IMR-90 (cell line): Measurements from ENCODE around the gene MAT2B. TPM values are rescaled to one million over a fixed set of nuclear protein-coding genes. Genes with fewer than 3 reads are reported as not detected.

Experiments used
- ATAC-seq: fragments of 200-7000 bp; cut with Tn5 transposase; 2 replicates; pipeline ENCODE4 v1.9.1; 2020; ENCODE audit warnings: low read depth, mild to moderate bottlenecking, moderate library complexity
- BruUV-seq: library from RNA; stranded (reverse); fragments of 400-500 nt; replicated peaks from 2 replicates; lab custom pipeline; 2021; lab: Mats Ljungman, UMichigan
- CTCF ChIA-PET: fragments of 300-600 bp; formaldehyde crosslinking; extraction: SDS; loops from one replicate; lab custom pipeline; 2021; ENCODE audit warnings: antibody characterized with exemption; lab: Yijun Ruan, JAX
- POLR2A ChIA-PET: fragments of 300-600 bp; sonication (Branson Sonifier 250); formaldehyde crosslinking; loops from one replicate; lab custom pipeline; 2022; ENCODE audit warnings: antibody characterized with exemption; ENCODE audit not compliant: unreplicated experiment; lab: Charles Lee
- DNase-seq: peaks from one replicate; pipeline ENCODE4 v3.0.0; 2013
- H2AFZ ChIP-seq: replicated peaks from 2 replicates; pipeline ENCODE3; 2013; ENCODE audit warnings: low read length, mild to moderate bottlenecking; ENCODE audit not compliant: poor library complexity
- H2AK5ac ChIP-seq: 2 replicates; pipeline ENCODE4 v1.6.1; 2013; ENCODE audit warnings: low read depth, low read length, inconsistent platforms
- H2AK9ac ChIP-seq: replicated peaks from 2 replicates; pipeline ENCODE3; 2013; ENCODE audit warnings: mild to moderate bottlenecking, low read depth, low read length, moderate library complexity; ENCODE audit not compliant: poor library complexity
- H2BK120ac ChIP-seq: 2 replicates; pipeline ENCODE4 v1.6.1; 2013; ENCODE audit warnings: low read depth, low read length, inconsistent platforms
- H2BK15ac ChIP-seq: 3 replicates; pipeline ENCODE4 v1.6.1; 2013; ENCODE audit warnings: low read depth, low read length, inconsistent platforms
- H2BK20ac ChIP-seq: 2 replicates; pipeline ENCODE4 v1.6.1; 2013; ENCODE audit warnings: low read depth, mild to moderate bottlenecking, inconsistent platforms, low read length, moderate library complexity
- H2BK5ac ChIP-seq: 2 replicates; pipeline ENCODE4 v1.6.1; 2013; ENCODE audit warnings: mild to moderate bottlenecking, low read depth, low read length, inconsistent platforms; ENCODE audit not compliant: poor library complexity, severe bottlenecking
- H3K14ac ChIP-seq: replicated peaks from 2 replicates; pipeline ENCODE4 v1.6.1; 2013; ENCODE audit warnings: low read depth, low read length, inconsistent platforms
- H3K18ac ChIP-seq: 2 replicates; pipeline ENCODE4 v1.6.1; 2013; ENCODE audit warnings: low read depth, low read length, control low read depth
- H3K23ac ChIP-seq: 2 replicates; pipeline ENCODE4 v1.6.1; 2013; ENCODE audit warnings: low read depth, low read length, inconsistent platforms
- H3K27ac ChIP-seq: 2 replicates; pipeline ENCODE4 v1.5.1; 2013; ENCODE audit warnings: mild to moderate bottlenecking, control low read depth, low read length; ENCODE audit not compliant: insufficient read depth
- H3K27me3 ChIP-seq: 2 replicates; pipeline ENCODE4 v1.6.1; 2013; ENCODE audit warnings: low read length; ENCODE audit not compliant: control insufficient read depth, insufficient read depth
- H3K36me3 ChIP-seq: 2 replicates; pipeline ENCODE4 v1.6.1; 2013; ENCODE audit warnings: low read length, mixed read lengths; ENCODE audit not compliant: control insufficient read depth, insufficient read depth
- H3K4ac ChIP-seq: 2 replicates; pipeline ENCODE4 v1.6.1; 2013; ENCODE audit warnings: low read depth, low read length, inconsistent platforms
- H3K4me1 ChIP-seq: 2 replicates; pipeline ENCODE4 v1.6.1; 2013; ENCODE audit warnings: low read length, mixed read lengths; ENCODE audit not compliant: control insufficient read depth, insufficient read depth
- H3K4me2 ChIP-seq: 2 replicates; pipeline ENCODE4 v1.6.1; 2013; ENCODE audit warnings: low read depth, mild to moderate bottlenecking, control low read depth, low read length, moderate library complexity
- H3K4me3 ChIP-seq: 2 replicates; pipeline ENCODE4 v1.5.1; 2013; ENCODE audit warnings: low read depth, mild to moderate bottlenecking, control low read depth, low read length, moderate library complexity; ENCODE audit not compliant: insufficient read depth
- H3K56ac ChIP-seq: 2 replicates; pipeline ENCODE4 v1.6.1; 2013; ENCODE audit warnings: low read length, inconsistent platforms; ENCODE audit not compliant: insufficient read depth; ENCODE audit errors: extremely low read depth
- H3K79me1 ChIP-seq, 2 experiments: 2 replicates each; pipeline ENCODE4 v1.6.1; 2013; ENCODE audit warnings: low read length in 2 of 2, inconsistent platforms in 1 of 2, low read depth in 1 of 2
- H3K9ac ChIP-seq: 2 replicates; pipeline ENCODE4 v1.6.1; 2013; ENCODE audit warnings: low read depth, low read length, control low read depth
- H3K9me1 ChIP-seq: 2 replicates; pipeline ENCODE4 v1.6.1; 2013; ENCODE audit warnings: low read length, inconsistent platforms; ENCODE audit not compliant: insufficient read depth
- H3K9me3 ChIP-seq: 2 replicates; pipeline ENCODE4 v1.6.1; 2013; ENCODE audit warnings: low read length; ENCODE audit not compliant: control insufficient read depth, insufficient read depth
- H4K20me1 ChIP-seq: 2 replicates; pipeline ENCODE4 v1.6.1; 2013; ENCODE audit warnings: low read length, inconsistent platforms; ENCODE audit not compliant: insufficient read depth
- H4K5ac ChIP-seq: 2 replicates; pipeline ENCODE4 v1.6.1; 2013; ENCODE audit warnings: mild to moderate bottlenecking, low read depth, low read length, control low read depth
- H4K8ac ChIP-seq, 2 experiments: 2 replicates each; pipeline ENCODE4 v1.6.1; 2013; ENCODE audit warnings: low read depth in 2 of 2, low read length in 2 of 2, control low read depth in 1 of 2, inconsistent platforms in 1 of 2
- H4K91ac ChIP-seq: 2 replicates; pipeline ENCODE4 v1.6.1; 2013; ENCODE audit warnings: low read depth, low read length, inconsistent platforms; ENCODE audit not compliant: insufficient read depth
- BHLHE40 ChIP-seq: fragments of 150-350 bp; IDR thresholded peaks from 2 replicates; pipeline ENCODE4 v1.6.1; 2016; ENCODE audit warnings: mild to moderate bottlenecking, low read depth, low read length
- CEBPB ChIP-seq: IDR thresholded peaks from 2 replicates; pipeline ENCODE4 v1.6.1; 2012; ENCODE audit warnings: low read depth, low read length, improper control_type of control experiment
- CHD1 ChIP-seq: IDR thresholded peaks from 2 replicates; pipeline ENCODE4 v1.6.1; 2012; ENCODE audit warnings: low read depth, low read length, improper control_type of control experiment
- FOS ChIP-seq: fragments of 150-350 bp; IDR thresholded peaks from 2 replicates; pipeline ENCODE4 v1.6.1; 2016; ENCODE audit warnings: low read depth, low read length
- MAFK ChIP-seq: IDR thresholded peaks from 2 replicates; pipeline ENCODE4 v1.6.1; 2012; ENCODE audit warnings: low read depth, low read length, improper control_type of control experiment
- MAZ ChIP-seq: IDR thresholded peaks from 2 replicates; pipeline ENCODE4 v1.6.1; 2012; ENCODE audit warnings: low read depth, mild to moderate bottlenecking, low read length, improper control_type of control experiment, moderate library complexity, borderline replicate concordance
- MXI1 ChIP-seq: IDR thresholded peaks from 2 replicates; pipeline ENCODE4 v1.6.1; 2012; ENCODE audit warnings: low read depth, mild to moderate bottlenecking, low read length, moderate library complexity, borderline replicate concordance
- NFE2L2 ChIP-seq: fragments of 150-350 bp; IDR thresholded peaks from 2 replicates; pipeline ENCODE4 v1.6.1; 2016; ENCODE audit warnings: low read depth, mild to moderate bottlenecking, low read length
- POLR2A ChIP-seq: IDR thresholded peaks from 2 replicates; pipeline ENCODE4 v1.6.1; 2012; ENCODE audit warnings: mild to moderate bottlenecking, low read depth, low read length
- RAD21 ChIP-seq: IDR thresholded peaks from 2 replicates; pipeline ENCODE4 v1.6.1; 2012; ENCODE audit warnings: low read length, improper control_type of control experiment
- RCOR1 ChIP-seq: IDR thresholded peaks from 2 replicates; pipeline ENCODE4 v1.6.1; 2012; ENCODE audit warnings: mild to moderate bottlenecking, low read length, improper control_type of control experiment; ENCODE audit not compliant: insufficient replicate concordance
- RFX5 ChIP-seq: IDR thresholded peaks from 2 replicates; pipeline ENCODE4 v1.8.0; 2012; ENCODE audit warnings: low read depth, mild to moderate bottlenecking, low read length, moderate library complexity
- SMC3 ChIP-seq: fragments of 150-350 bp; IDR thresholded peaks from 2 replicates; pipeline ENCODE4 v1.6.1; 2016; ENCODE audit warnings: low read depth, mild to moderate bottlenecking, antibody characterized with exemption, low read length, moderate library complexity
- WGBS, 2 experiments: methylation state at CpG; one replicate each; pipeline versions ENCODE4 v1.1.5 to v1.1.7; 2013; ENCODE audit warnings: missing lambda C conversion rate in 2 of 2; ENCODE audit not compliant: insufficient read length in 1 of 2; ENCODE audit errors: extremely low coverage in 2 of 2; 5-methylcytosine and 5-hydroxymethylcytosine counted together
- dilution Hi-C: fragments of 300-500 bp; cut with HindIII; formaldehyde crosslinking; loops from one replicate; pipeline ENCODE4 v1.14.3; 2018; ENCODE audit warnings: low sequenced_read_pairs; ENCODE audit not compliant: unreplicated experiment
- in situ Hi-C: fragments of 300-500 bp; cut with MboI; formaldehyde crosslinking; loops from 3 replicates; pipeline ENCODE4 v1.14.3; 2019; ENCODE audit warnings: low sequenced_read_pairs, inconsistent platforms, mixed read lengths
- intact Hi-C: fragments of 100-400 bp; cut with micrococcal nuclease; formaldehyde crosslinking; loops from 2 replicates; pipeline ENCODE4 v1.10.0; 2022
- polyA plus RNA-seq, 3 experiments: library from polyadenylated mRNA; depleted of rRNA; stranded (reverse); fragments of >200 nt; gene quantifications; 2 replicates each; pipeline ENCODE4 v1.2.3, GENCODE V29; 2012; ENCODE audit warnings: low replicate concordance in 1 of 3
- total RNA-seq: library from RNA; depleted of rRNA; stranded (reverse); fragments of >200 nt; gene quantifications from 2 replicates; pipeline ENCODE4 v1.2.3, GENCODE V29; 2012
- TF ChIP-seq, protein P1 (sequence below): fragments of 150-350 bp; IDR thresholded peaks from 2 replicates; pipeline ENCODE4 v1.6.1; 2016; ENCODE audit warnings: low read depth, mild to moderate bottlenecking, low read length, moderate library complexity, borderline replicate concordance
- TF ChIP-seq, protein P2 (sequence below): conservative IDR thresholded peaks from 2 replicates; pipeline ENCODE4 v1.5.1; 2012; ENCODE audit warnings: mild to moderate bottlenecking, low read depth, low read length, improper control_type of control experiment
- TF ChIP-seq, protein P3 (sequence below): fragments of 150-350 bp; IDR thresholded peaks from 2 replicates; pipeline ENCODE4 v1.6.1; 2017; ENCODE audit warnings: mild to moderate bottlenecking, antibody characterized with exemption, low read length, low read depth

MAT2B gene
- total and polyA plus RNA-seq, 2 of the 4 experiments (the other 2 are of a cell fraction) = 41.7 to 80.3 TPM

DNA sequence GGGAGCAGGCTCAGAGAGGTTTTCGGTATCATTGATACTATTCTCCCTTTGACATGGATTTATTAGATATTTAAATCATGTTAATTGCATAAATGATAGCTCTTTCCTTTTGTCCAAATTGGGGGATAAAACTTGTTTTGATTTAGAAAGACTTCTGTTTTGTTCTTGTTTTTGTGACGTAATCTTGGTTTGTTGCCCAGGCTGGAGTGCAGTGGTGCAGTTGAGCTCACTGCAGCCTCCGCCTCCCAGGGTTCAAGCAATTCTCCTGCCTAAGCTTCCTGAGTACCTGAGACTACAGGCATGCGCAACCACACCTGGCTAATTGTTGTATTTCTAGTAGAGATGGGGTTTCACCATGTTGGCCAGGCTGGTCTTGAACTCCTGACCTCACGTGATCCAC is 7.1 kb downstream of the MAT2B start:
- Histone ChIP-seq H3K23ac (no peak overlapping the region), H2AFZ (no peak overlapping the region), H3K4me1 (no peaks in the 10 kb centered on the region; the same call in 1 of the 2 replicates), H3K18ac (no peak overlapping the region), H4K91ac (no peak overlapping the region), H2BK15ac (no peak overlapping the region), H2BK5ac (no peak overlapping the region), H3K9me3 (no peaks in the 10 kb centered on the region), H2BK20ac (no peak overlapping the region), H3K4ac (no peak overlapping the region), H4K5ac (no peak overlapping the region), H3K4me2 (no peak overlapping the region), H3K36me3 (peaks cover 27% of the 10 kb centered on the region), H3K27me3 (no peaks in the 10 kb centered on the region), H3K9me1 (0 out of 2 replicates have a peak, but pooled peaks cover 3% of the 10 kb centered on the region), H3K79me1 (peaks cover 16 to 32% of the 10 kb centered on the region in 2 experiments), H3K14ac (no peak overlapping the region), H4K20me1 (peaks cover 16% of the 10 kb centered on the region), H4K8ac (no peak overlapping the region), H3K4me3 (no peak overlapping the region), H3K56ac (no peak overlapping the region), H3K27ac (no peak overlapping the region), H3K9ac (no peak overlapping the region), H2AK5ac (no peak overlapping the region), H2BK120ac (no peak overlapping the region), H2AK9ac (no peak overlapping the region)
- BruUV-seq = no TSS peak
- CTCF ChIA-PET = no interaction called here
- dilution Hi-C loops (no loop called here), in situ Hi-C loops (no loop called here), intact Hi-C loops (no loop called here)
- 80% methylated on average over 1 of the region's 5 CpGs; no CpG with 5 or more reads in 1 of the 2 experiments for WGBS, 2 experiments
- DNase-seq (no peak), ATAC-seq (no peak)
- POLR2A ChIA-PET = no interaction called here
- TF ChIP-seq, protein P1, sequence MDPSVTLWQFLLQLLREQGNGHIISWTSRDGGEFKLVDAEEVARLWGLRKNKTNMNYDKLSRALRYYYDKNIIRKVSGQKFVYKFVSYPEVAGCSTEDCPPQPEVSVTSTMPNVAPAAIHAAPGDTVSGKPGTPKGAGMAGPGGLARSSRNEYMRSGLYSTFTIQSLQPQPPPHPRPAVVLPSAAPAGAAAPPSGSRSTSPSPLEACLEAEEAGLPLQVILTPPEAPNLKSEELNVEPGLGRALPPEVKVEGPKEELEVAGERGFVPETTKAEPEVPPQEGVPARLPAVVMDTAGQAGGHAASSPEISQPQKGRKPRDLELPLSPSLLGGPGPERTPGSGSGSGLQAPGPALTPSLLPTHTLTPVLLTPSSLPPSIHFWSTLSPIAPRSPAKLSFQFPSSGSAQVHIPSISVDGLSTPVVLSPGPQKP = no peak
- TF ChIP-seq POLR2A = no peak
- no peak for TF ChIP-seq MXI1
- TF ChIP-seq, protein P2, sequence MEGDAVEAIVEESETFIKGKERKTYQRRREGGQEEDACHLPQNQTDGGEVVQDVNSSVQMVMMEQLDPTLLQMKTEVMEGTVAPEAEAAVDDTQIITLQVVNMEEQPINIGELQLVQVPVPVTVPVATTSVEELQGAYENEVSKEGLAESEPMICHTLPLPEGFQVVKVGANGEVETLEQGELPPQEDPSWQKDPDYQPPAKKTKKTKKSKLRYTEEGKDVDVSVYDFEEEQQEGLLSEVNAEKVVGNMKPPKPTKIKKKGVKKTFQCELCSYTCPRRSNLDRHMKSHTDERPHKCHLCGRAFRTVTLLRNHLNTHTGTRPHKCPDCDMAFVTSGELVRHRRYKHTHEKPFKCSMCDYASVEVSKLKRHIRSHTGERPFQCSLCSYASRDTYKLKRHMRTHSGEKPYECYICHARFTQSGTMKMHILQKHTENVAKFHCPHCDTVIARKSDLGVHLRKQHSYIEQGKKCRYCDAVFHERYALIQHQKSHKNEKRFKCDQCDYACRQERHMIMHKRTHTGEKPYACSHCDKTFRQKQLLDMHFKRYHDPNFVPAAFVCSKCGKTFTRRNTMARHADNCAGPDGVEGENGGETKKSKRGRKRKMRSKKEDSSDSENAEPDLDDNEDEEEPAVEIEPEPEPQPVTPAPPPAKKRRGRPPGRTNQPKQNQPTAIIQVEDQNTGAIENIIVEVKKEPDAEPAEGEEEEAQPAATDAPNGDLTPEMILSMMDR = no peak
- TF ChIP-seq MAFK = no peak
- no peak for TF ChIP-seq BHLHE40
- TF ChIP-seq RCOR1 = no peak
- TF ChIP-seq SMC3 = no peak
- TF ChIP-seq NFE2L2 = no peak
- TF ChIP-seq, protein P3, sequence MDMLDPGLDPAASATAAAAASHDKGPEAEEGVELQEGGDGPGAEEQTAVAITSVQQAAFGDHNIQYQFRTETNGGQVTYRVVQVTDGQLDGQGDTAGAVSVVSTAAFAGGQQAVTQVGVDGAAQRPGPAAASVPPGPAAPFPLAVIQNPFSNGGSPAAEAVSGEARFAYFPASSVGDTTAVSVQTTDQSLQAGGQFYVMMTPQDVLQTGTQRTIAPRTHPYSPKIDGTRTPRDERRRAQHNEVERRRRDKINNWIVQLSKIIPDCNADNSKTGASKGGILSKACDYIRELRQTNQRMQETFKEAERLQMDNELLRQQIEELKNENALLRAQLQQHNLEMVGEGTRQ = no peak
- TF ChIP-seq RFX5 = no peak
- TF ChIP-seq CEBPB = no peak
- TF ChIP-seq FOS = no peak
- TF ChIP-seq CHD1 = no peak
- TF ChIP-seq RAD21 = no peak
- TF ChIP-seq MAZ = no peak
